C4-2B (cell line): ENCODE results near the gene PROK1.
A peak's percentile ranks its signal among the peaks of the same experiment; 100 is the strongest.

ENCODE experiments used
- H3K27ac ChIP-seq: fragments of 450-650 bp; 2 replicates; pipeline ENCODE4 v1.5.1; 2017
- CTCF ChIP-seq: fragments of 450-650 bp; conservative IDR thresholded peaks from 2 replicates; pipeline ENCODE4 v1.5.1; 2017; ENCODE audit warnings: mild to moderate bottlenecking
- ZFX ChIP-seq: fragments of 450-650 bp; IDR thresholded peaks from 2 replicates; pipeline ENCODE4 v1.6.1; 2017

PROK1 gene

GRCh38 chr1:110477445-110477957 lies 26.6 kb downstream of the PROK1 start:
- TF ChIP-seq ZFX, result no peak
- no peak; the same call in 1 of the 2 replicates for TF ChIP-seq CTCF
- peak overlapping the region; percentile 9; the same call in 1 of the 2 replicates for H3K27ac ChIP-seq

- peak overlapping the region; percentile 21; the same call in 1 of the 2 replicates for H3K27ac ChIP-seq
- TF ChIP-seq ZFX (no peak), CTCF (no peak; the same call in 1 of the 2 replicates)
Observed at GRCh38 chr1:110477967-110478640, 27.2 kb downstream of the PROK1 start.

GRCh38 chr1:110478886-110479285 lies 27.9 kb downstream of the PROK1 start:
- no peak for TF ChIP-seq CTCF
- TF ChIP-seq ZFX, result no peak
- H3K27ac ChIP-seq, result peak overlapping the region; percentile 21; the same call in 1 of the 2 replicates

- TF ChIP-seq ZFX (no peak), CTCF (no peak)
Observed at GRCh38 chr1:110480356-110481096, 29.6 kb downstream of the PROK1 start.

GRCh38 chr1:110481968-110482623 lies 31.1 kb downstream of the PROK1 start:
- no peak overlapping the region for H3K27ac ChIP-seq
- TF ChIP-seq ZFX (no peak), CTCF (no peak)

More at GRCh38 chr1:110480356-110481096, 29.6 kb downstream of the PROK1 start:
- H3K27ac ChIP-seq, result no peak overlapping the region

GRCh38 chr1:110482662-110483307 lies 31.8 kb downstream of the PROK1 start:
- TF ChIP-seq ZFX (no peak), CTCF (no peak)

More at GRCh38 chr1:110482662-110483307, 31.8 kb downstream of the PROK1 start:
- no peak overlapping the region for H3K27ac ChIP-seq
